Body of pancreas (tissue), 4 donors: ENCODE data around the gene SLC26A3.

Experiments used
- POLR2A ChIP-seq, 3 donors: fragments of 450-650 bp; IDR thresholded peaks; one replicate each; pipeline ENCODE4 v1.6.1; 2016; ENCODE audit warnings: antibody characterized with exemption in 3 of 3, mild to moderate bottlenecking in 2 of 3
- TF ChIP-seq, protein P1 (sequence below), 7 experiments: fragments of 450-650 bp in 4 of 7; fragments of 200-600 bp in 3 of 7; sonication (generic) in 3 of 7; IDR thresholded peaks; one replicate each; pipeline ENCODE4 v1.5.1; 2016 to 2019; ENCODE audit warnings: antibody characterized with exemption in 7 of 7

DNA sequence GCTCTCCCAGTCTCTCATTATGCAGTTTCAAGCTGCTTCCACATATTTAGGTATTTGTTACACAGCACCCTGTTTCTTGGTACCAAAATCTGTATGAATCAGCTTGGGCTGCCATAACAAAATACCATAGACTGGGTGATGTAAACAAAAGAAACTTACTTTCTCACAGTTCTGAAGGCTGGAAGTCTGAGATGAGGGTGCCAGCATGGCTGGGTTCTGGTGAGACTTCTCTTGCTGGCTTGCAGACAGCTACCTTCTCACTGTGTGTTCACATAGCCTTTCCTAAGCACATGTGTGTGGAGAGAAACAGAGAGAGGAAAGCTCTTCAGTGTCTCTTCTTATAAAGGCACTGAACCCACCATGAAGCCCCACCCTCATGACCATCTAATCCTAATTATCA is 74.7 kb downstream of the SLC26A3 start:
- TF ChIP-seq, protein P1, sequence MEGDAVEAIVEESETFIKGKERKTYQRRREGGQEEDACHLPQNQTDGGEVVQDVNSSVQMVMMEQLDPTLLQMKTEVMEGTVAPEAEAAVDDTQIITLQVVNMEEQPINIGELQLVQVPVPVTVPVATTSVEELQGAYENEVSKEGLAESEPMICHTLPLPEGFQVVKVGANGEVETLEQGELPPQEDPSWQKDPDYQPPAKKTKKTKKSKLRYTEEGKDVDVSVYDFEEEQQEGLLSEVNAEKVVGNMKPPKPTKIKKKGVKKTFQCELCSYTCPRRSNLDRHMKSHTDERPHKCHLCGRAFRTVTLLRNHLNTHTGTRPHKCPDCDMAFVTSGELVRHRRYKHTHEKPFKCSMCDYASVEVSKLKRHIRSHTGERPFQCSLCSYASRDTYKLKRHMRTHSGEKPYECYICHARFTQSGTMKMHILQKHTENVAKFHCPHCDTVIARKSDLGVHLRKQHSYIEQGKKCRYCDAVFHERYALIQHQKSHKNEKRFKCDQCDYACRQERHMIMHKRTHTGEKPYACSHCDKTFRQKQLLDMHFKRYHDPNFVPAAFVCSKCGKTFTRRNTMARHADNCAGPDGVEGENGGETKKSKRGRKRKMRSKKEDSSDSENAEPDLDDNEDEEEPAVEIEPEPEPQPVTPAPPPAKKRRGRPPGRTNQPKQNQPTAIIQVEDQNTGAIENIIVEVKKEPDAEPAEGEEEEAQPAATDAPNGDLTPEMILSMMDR (IDR thresholded peaks at IDR 0.05): no peak
- no peak for TF ChIP-seq POLR2A (IDR thresholded peaks at IDR 0.05)
